GM21390 (cell line): Measurements from ENCODE around the gene SORCS2.

Source experiments
- ATAC-seq: cut with Tn5 transposase; IDR thresholded peaks from one replicate; pipeline ENCODE4 v1.9.1; 2021; ENCODE audit not compliant: unreplicated experiment

SORCS2 gene

DNA sequence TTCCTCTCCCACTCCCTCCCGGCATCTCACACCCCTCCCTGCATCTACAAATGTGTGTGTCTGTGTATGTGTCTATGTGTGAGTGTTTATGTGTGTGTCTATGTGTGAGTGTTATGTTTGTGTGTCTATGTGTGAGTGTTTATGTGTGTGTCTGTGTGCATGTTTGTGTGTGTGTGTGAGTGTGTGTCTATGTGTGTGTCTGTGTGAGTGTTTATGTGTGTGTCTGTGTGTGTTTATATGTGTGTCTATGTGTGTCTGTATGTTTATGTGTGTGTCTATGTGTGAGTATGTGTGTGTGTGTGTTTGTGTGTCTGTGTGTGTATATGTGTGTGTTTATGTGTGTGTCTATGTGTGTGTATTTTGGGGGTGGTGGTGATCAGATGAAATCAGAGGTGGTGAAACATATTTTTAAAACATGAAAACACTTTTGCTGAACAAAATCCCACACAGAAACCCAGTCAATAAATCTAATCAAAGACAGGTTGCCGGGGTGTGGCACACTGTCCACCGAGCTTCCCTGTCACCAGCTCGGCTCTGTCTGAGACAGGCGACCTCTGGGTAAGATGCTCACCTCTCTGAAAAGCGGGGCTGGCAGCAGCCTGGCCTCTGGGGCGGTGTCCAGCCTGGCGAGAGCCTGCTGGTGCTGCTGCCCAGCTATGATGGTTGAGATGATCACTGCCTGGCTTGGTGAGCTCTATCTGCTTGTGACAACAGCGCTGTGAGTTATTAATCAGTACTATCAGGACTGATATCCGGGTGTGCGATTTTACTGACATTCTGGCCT lies 429.1 kb downstream of the SORCS2 start:
- no peak for ATAC-seq

DNA sequence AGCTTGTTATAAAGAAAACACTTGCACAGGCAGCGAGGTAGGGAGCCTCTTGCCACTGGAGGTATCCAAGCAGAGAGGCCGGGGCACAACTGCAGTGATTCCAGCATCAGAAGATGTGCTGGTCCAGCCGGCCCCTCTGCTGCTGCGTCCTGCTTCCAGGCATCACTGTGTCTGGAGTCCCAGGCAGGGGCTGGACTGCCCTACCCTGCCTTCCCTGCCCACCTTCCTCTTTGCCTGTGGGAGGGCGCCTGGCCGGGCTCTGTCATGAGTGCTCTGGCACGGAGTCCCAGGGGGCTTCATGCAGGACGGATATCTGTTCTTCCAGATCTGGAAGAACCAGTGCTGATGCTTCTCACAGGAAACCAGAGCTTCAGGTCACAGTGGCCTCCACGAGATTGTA lies 430.0 kb downstream of the SORCS2 start:
- ATAC-seq, result no peak

DNA sequence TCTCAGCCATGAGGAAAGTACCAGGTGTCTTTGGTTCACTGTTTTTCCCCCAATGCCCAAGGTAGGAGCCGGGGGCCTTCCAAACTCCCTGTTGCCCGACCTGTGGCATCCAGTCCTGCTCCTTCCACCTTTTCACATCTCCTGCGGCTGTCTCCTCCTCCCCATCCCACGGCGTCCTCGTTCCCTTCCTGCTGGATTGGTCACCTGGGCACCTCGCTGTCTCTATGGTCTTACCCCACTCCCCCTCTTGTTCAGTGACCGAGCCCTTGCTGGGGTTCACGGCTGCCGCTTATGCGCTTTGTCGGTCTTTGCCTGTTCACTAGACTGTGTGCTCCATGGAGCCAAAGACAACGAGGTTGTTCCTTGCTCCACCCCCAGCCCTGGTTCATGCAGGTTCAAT lies 431.1 kb downstream of the SORCS2 start:
- no peak for ATAC-seq

DNA sequence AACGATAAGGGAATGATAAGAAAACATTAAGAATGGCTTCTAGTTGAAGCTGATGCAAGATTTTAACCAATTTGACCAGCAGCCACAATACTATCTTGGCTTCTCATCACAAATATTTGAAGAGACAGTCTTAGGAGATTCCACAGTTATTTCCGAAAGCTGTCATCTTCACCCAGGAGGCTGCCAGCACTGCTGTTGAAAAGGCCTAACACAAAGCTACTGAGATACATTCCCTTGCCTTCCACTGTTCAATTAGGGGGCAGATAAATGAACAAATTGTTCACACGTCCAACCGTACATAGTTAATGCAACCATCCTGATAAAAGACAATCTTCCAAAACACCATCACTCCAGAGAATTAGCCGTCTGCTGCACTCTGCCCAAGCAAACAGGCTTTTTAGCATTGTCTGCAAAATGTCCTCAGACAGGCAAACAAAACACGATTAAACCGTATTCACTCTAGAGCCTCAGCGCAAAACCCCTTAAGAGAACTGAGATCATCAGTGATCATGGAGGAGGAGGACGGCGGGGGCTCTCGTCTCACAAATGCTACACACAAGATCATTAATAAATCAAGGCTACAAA lies 432.1 kb downstream of the SORCS2 start:
- no peak for ATAC-seq

DNA sequence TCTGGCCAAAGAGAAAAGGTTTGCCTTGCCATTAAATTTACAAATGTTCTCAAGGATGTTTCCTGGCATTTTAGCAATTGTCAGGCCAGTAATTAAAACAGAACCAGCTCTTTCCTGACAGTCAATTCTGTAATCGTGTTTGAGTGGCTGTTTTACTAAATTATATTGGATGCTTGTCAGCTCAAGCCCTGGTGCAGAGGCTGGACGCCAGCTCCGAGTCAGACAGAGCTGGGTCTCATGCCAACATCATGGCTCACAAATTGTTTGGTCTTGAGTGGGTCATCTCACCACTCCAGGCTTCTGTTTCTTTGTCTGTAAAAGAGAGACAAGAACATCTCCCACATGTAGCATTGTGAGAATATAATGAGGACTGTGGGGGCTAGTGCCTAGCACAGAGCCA lies 432.7 kb downstream of the SORCS2 start:
- no peak for ATAC-seq

DNA sequence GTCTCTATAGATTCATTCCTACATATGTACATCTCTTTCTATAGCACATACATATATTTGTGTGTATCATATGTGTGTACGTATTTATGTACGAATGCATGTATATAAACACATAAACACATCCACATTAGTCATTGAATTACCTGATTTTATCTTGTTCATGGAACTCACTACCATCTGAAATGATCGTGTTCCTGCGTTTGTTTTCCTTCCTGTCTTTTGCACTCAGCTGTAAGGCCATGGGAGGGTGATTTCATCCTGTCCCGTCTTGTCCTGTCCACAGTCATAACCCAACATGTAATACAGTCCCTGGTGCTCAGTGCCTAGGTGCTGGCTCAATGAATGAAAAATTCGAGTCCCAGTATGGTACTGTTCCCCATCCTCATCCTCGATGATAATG lies 434.2 kb downstream of the SORCS2 start:
- ATAC-seq, result no peak

DNA sequence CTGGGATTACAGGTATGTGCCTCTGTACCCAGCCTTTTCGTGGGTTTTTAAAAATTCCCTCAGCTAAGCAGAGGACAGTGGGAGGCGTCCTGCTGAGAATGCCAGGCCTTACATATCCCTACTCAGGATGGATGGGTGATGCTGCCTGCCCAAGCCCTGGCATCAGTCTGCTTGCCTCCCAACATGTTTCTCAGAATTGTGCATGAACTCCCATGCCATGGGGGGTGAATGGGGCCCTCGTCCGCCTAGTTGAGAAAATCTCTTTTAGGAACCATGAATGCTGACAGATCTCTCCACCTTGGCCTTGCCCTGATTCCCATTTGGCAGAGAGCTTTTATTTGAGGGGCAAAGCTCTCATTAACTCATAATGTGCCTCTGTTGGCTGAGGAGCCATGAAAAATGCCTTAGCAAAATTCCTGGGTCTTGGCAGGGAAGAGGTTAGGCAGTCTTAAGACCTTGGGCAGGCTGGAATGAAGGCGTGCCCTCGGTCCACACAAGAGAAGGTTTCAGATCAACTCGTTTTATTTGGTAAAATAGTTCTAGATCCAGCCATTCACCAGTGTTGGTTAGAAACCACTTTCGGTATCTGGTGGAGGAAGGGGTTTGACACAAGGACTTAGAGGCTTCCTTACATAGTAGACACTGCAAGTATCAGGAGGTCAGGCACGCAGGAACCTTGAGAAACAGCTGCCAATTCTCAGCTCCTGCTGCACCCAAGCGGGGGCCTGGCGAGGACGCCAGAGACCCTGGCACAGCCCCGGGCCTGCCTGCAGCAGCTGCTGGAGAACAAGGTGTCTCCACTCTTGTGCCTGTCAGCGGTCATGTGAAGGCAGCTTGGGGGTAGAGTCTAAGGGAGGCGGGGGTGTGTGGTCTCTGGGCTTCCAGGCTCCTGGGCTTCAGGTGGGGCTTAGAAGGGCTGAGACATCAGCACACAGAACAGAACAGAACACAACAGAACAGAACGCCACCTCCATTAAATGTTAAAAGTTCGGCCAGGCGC lies 435.2 kb downstream of the SORCS2 start:
- ATAC-seq, result no peak

DNA sequence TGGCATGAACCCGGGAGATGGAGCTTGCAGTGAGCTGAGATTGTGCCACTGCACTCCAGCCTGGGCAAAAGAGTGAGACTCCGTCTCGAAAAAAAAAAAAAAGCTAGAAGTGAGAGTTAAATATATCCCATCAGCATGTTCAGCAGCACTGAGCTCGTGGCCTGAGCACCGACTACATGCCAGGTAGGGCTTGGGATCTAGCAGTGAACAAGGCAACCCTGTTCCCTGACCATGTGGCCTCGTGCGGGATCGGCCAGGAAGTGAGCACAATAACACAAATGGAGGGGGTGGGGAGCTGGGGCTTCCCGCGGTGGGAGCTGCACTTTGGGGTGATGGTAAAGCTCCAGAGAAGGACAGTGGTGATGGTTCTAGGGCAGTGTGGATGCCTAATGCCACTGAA lies 436.1 kb downstream of the SORCS2 start:
- no peak for ATAC-seq

DNA sequence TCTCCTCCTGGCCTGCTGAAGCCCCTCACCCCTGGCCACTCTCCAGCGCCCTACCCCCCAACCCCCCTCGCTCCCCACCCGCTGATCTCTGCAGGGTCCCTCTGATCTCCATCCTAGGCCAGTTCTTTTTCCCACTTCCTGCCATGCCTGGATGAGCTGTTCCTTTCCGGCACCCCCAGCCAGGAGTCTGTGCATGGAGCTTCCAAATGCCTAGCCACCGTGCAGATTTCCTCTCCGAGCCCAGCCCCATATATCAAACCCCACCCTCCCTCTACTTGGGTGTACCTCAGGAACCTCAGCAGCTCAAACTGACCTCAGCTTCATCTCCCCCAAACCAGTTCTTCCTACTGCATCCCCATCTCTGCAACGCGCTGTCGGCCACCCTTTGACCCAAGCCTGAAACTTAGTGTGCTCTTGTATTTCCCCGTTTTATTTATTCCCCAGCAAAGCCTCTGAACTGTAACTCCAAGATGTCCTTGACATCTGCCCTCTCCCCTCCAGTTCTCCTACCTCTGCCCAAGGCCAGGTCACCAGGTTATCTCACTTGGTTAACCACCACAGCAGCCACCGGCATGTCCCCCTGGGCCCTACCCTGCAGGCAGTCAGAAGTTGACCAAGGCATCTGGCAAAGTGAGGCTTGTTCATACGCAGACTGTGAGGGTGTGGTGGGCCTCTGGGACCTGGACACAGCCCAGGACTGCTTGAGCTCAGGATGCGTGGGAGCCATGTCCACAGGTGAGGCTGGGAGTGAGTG lies 437.3 kb downstream of the SORCS2 start:
- ATAC-seq, result no peak

DNA sequence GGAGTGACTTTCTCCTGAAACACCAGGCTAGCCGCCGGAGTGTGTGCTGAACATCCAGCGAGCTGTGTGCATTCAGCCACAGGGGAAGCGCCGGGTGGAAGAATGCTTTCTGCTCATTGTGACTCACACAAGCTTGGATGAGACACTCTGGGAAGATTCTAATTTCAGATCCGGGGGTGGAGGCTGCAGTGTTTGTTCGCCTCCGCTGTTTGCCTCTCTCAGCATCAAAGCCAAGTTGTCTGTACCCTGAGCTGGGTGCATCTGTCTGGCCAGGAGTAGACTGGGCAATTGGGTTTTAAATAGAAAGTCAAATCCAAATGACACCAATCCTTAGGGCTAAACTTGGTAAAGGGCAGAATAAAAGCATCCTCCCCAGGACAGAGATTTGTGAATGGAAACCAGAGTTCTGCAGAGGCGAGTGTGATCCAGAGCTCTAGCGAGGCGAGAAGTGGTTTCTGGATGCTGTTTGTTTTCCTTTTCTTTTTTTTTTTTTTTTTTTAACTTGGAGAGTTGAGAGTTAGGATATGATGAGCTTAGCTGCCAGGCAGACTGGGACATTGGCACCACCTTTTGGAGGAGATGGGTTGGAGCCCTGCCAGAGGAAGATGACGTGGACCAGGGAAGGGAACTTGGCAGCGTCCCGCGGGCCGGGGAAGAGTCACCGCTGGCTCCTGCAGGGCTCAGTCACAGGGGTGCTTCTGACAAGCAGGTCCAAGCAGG lies 438.4 kb downstream of the SORCS2 start:
- ATAC-seq, result no peak

DNA sequence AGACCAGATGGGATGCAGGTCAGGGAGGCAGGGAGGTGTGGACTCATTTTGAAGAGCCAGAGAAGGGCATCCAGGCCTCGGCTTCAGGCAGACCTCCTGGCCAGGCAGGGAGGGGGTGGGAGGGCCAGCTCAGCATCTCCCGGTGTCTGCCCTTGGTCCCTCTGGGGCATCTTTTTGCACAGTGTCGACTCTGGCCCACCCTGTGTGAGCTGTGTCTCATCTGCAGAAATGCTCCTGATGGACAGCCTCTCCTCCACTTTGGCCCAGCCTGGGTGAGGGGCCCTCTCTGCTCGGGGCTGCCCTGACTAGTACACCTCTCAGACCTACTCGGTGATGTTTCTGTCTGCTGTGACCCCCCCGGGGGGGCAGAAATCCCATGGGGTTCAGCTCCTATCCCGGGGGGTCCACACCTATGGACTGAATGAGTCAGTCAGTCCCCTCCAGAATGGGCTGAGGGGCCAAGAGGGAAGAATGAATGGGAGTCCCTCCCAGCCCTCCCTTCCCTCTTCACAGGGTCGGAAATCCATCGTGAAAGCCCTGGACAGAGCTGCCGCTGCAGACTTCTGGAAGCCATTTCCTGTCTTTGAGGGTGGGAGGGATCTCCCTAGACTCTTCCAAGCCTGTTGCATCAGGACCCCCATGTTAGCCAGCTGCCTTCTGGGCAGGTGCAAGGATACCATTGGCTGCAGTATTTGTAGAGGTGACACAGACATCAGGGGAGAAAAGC lies 439.1 kb downstream of the SORCS2 start:
- ATAC-seq, result no peak

DNA sequence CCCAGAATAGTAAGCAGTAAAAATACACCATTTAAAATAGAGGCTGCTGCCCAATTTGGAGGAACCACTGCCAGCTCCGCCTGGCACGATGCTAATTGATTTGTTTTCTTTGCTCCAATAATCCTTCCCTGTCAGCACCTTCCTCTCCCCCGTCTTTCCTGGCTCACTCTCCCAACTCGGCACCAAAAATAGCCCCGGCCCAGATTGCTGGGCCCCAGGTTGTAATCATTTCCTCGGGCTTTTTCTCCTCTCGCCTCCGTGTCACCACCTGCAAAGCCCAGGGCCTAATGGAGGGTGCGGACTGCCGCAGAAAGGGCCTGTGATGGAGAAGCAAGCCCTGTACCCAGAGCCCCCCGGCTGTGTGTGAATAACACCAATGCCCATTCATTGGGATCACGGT lies 440.0 kb downstream of the SORCS2 start:
- no peak for ATAC-seq

DNA sequence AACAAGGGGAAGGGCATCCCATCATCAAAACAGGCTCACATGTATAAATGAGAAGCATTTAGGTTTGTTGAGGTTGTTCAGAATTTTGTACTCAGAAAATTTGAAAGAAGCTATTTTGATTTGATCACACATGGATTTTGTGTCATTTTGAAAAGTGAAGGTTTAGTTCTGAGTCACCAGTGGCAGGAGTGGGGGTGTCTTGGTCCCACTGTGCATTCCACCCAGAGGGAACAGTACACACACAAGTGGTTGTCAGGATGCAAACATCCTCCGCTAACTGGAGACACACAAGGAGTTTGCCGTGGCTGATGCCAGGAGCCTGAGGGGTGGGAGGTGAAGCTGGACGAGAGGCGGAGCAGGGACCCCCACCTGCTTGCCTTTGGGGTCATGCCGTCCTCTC lies 440.6 kb downstream of the SORCS2 start:
- no peak for ATAC-seq

DNA sequence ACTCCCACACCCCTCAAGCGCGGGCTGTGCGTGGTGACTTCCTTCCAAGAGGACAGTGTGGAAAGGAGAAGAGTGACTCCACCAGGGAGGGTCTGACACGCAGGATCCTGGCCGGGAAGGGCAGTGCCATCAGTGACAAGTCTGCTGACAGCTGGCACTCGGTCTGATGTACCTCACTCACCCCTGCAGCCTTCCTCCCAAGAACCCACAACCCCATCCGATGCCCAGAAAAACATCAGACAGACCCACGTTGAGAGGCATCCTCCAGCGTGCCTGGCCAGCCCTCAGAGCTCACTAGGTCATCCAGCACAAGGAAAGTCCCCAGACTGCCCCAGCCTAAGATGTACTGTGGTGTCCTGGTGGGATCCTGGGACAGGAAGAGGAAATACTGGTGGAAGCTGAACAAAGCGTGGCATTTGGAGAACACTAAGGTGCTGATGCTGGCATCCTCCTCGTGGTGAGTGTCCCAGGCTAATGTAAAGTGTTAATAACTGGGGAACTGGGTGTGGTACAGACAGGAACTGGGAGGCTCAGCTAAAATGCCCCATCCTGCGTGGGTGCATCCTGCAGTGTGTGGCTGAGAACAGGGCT lies 442.4 kb downstream of the SORCS2 start:
- ATAC-seq, result no peak

DNA sequence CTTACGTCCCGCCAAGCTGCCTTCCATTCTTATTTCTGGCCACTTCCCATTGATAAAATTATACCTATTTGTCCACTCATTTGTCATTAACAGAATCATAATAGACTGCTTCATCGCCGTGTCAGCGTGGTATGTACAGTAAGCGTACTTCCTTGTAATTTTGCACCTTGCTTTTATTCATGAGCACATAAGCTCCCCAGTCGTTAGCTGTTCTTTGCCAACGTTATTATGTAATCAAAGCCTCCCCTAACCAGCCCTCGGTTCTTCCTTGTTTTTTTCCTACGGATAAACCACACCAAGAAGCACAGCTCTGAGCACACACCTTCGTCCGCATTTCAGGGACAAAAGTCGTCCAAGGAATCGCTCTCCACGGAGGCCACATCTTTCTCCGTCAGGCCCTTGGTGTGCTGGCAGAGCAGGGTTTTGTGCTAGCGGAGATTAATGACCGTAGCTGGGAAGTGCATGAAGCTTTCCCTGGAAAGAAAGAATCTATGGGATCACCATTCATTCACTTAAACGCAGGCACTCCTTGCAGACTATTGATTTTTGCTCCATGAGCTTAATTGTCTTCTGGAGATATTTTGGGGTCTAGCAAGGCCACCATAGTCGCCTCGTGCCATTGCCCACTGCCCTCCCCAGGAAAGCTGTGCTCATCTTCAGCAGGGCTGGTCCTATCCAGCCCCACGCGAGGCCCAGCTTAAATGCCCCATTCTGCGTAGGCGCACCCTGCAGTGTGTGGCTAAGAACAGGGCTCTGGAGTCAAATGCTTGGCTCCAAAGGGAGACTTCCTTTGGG lies 443.3 kb downstream of the SORCS2 start:
- ATAC-seq, result no peak

DNA sequence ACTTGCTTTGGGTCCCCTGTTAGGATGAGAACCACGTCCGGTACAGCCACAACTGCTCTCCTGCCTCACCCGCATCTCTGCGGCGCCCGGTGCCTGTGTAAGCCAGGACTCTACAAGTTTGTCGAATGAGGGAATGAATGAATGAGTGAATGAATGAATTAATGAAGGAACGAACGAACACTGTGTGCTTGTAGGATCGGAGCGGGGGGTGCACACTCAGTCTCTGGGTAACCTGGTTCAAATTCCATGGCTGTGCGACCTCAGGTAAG lies 443.8 kb downstream of the SORCS2 start:
- no peak for ATAC-seq

DNA sequence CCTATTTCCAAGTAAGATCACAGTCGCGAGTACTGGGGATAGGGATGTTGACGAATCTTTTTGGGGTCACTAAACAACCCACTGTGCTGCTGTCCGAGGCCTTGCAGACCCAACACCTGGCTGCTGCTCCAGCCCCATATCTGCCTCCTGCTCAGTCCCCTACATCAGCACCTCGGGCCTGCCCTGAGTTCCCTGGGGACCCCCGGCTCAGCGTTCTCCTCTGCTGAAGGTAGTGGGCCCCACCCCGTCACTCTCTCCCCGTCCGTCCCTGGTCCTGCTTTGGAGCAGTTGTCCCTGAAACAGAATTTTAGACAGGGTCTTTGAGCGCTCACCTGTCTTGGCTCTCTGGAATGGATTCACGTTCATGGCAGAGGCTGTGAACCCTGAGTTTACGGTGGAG lies 444.8 kb downstream of the SORCS2 start:
- ATAC-seq, result no peak

DNA sequence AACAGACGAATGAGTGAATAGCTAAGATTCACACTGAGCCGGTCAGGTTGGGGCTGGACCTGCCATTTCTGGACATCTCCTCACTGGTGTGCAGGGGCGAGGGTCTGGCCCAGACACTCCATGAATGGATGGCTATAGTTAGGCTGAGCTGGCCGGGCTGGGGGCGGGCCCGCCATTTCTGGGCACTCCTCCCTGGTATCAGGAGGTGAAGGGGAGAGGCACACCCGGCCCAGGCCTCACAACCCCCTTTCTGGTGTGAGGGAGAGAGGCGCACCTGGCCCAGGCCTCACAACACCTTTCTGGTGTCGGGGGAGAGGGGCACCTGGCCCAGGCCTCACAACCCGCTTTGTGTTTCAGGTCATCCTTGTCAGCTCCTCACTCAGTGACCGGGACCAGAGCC lies 445.6 kb downstream of the SORCS2 start:
- ATAC-seq, result no peak

DNA sequence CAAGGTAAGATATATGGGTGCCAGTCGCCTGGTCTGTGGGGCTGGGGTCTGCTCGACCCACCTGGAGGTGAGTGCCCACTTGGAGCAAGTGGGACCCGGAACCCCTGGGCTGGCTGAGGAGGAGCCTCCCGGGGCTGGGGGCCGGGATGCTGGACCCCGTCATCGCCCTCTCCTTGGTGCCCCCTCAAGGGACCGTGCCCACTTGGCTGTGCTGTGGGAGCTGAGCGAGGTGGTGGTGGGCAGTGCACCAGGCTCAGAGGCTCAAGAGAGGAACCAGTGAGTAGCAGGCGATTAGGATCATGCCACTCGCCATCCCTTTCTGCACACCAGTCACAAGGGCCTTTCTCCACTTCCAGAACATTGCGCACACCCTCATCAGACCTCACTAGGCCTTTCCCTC lies 446.2 kb downstream of the SORCS2 start:
- ATAC-seq, result no peak
